H7 (cell line): ENCODE measurements around the gene INPP5A. TPM values are rescaled to one million over a fixed set of nuclear protein-coding genes. Genes with fewer than 3 reads are reported as not detected.

Source experiments
- DNase-seq: peaks from one replicate; pipeline ENCODE4 v3.0.0; 2012
- H3K27me3 ChIP-seq: 2 replicates; pipeline ENCODE4 v1.6.0; 2011; ENCODE audit warnings: mild to moderate bottlenecking, low read length; ENCODE audit not compliant: control insufficient read depth, insufficient read depth
- H3K36me3 ChIP-seq: replicated peaks from 2 replicates; pipeline ENCODE4 v1.5.1; 2011; ENCODE audit warnings: low read length; ENCODE audit not compliant: control insufficient read depth, insufficient read depth
- H3K4me3 ChIP-seq: 2 replicates; pipeline ENCODE4 v1.5.1; 2011; ENCODE audit warnings: low read depth, mild to moderate bottlenecking, control low read depth, low read length, moderate library complexity; ENCODE audit not compliant: insufficient read depth
- total RNA-seq: library from RNA; depleted of rRNA; stranded (reverse); fragments of >200 nt; shearing (Covaris generic); gene quantifications from 2 replicates; pipeline ENCODE4 v1.2.3, GENCODE V29; 2014

Gene INPP5A
- total RNA-seq, 1 experiment from 2014 or later = 29.2 TPM

DNA sequence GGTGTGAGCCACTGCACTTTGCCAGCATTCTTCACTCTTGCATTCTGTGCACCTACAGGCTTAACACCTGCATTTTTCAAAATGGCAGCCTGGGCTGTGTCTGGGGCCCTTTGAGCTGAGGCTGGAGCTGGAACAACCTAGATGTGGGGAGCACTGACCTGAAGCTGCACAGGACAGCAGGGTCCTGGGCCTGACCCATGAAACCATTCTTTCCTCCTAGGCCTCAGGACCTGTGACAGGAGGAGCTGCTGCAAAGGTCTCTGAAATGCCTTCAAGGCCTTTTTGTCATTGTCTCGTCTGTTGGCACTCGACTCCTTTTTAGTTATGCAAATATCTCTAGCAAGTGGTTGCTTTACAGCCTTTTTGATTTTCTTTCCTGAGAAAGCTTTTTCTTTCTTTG is 82.3 kb downstream of the INPP5A start:
- no peaks in the 10 kb centered on the region for H3K36me3 ChIP-seq
- DNase-seq = no peak
- H3K27me3 ChIP-seq = no peaks in the 10 kb centered on the region
- no peak overlapping the region for H3K4me3 ChIP-seq

DNA sequence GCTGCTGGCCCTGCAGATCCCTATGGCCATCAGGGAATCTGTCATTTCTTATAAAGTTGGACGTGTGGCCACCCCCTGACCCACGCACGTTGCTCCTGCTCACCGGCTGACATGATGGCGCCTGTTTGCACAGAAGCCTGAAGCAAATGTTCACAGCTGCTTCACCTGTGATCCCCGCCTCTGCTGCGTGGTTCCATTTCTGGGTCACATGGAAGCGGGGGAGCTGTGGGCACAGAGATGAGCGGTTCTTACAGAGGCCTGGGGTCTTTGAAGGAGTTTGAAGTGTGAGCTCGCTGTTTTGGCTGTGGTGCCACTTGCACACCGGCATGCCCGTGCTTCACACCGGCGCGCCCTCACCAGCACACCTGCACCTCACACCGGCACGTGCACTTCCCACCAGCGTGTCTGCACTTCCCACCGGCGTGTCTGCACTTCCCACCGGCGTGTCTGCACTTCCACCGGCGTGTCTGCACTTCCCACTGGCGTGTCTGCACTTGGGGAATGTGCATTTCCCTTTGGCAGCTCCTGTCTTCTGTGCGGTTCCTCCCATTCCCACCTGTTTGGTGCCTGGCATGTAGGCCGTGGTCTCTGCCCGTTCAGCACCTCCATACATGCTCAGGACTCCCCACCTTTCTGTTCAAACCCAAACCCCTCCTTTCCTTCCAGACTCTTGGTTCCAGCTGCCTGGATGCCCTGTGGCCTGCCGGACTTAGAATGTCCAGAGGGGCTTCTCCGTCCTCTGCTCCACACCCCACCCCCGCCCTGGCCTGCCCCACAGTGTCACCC is 86.7 kb downstream of the INPP5A start:
- Histone ChIP-seq H3K36me3 (no peaks in the 10 kb centered on the region), H3K27me3 (no peaks in the 10 kb centered on the region), H3K4me3 (no peak overlapping the region)
- peak; percentile 21 for DNase-seq

GRCh38 chr10:132624847-132625471 is 87.4 kb downstream of the INPP5A start:
- Histone ChIP-seq H3K36me3 (no peaks in the 10 kb centered on the region), H3K27me3 (no peaks in the 10 kb centered on the region), H3K4me3 (no peak overlapping the region)
- peak; percentile 81 for DNase-seq

- Histone ChIP-seq H3K36me3 (no peaks in the 10 kb centered on the region), H3K27me3 (no peaks in the 10 kb centered on the region), H3K4me3 (no peak overlapping the region)
- DNase-seq = no peak
These were observed 88.6 kb downstream of the INPP5A start for GRCh38 chr10:132626019-132626760.

GRCh38 chr10:132626761-132627665 is 89.4 kb downstream of the INPP5A start:
- no peaks in the 10 kb centered on the region for H3K27me3 ChIP-seq
- DNase-seq = no peak
- no peak overlapping the region for H3K4me3 ChIP-seq
- no peaks in the 10 kb centered on the region for H3K36me3 ChIP-seq

- Histone ChIP-seq H3K4me3 (no peak overlapping the region), H3K27me3 (no peaks in the 10 kb centered on the region), H3K36me3 (no peaks in the 10 kb centered on the region)
- DNase-seq = no peak
These were observed 90.3 kb downstream of the INPP5A start for GRCh38 chr10:132627666-132628531.

GRCh38 chr10:132628966-132629900 is 91.6 kb downstream of the INPP5A start:
- no peaks in the 10 kb centered on the region for H3K36me3 ChIP-seq
- no peak overlapping the region for H3K4me3 ChIP-seq
- no peak for DNase-seq
- no peaks in the 10 kb centered on the region for H3K27me3 ChIP-seq

DNA sequence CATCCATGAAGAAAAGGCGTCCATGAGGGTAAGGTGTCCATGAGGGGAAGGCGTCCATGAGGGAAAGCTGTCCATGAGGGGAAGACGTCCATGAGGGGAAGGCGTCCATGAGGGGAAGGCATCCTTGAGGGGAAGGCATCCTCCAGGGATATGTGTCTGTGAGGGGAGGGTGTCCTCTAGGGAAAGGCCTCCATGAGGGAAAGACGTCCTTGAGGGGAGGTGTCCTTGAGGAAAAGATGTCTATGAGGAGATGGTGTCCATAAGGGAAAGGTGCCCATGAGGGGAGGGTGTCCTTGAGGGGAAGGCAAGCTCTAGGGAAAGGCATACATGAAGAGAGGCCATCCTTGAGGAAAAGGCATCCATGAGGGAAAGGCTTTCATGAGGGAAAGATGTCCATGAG is 92.6 kb downstream of the INPP5A start:
- Histone ChIP-seq H3K36me3 (no peaks in the 10 kb centered on the region), H3K27me3 (no peaks in the 10 kb centered on the region), H3K4me3 (no peak overlapping the region)
- no peak for DNase-seq

DNA sequence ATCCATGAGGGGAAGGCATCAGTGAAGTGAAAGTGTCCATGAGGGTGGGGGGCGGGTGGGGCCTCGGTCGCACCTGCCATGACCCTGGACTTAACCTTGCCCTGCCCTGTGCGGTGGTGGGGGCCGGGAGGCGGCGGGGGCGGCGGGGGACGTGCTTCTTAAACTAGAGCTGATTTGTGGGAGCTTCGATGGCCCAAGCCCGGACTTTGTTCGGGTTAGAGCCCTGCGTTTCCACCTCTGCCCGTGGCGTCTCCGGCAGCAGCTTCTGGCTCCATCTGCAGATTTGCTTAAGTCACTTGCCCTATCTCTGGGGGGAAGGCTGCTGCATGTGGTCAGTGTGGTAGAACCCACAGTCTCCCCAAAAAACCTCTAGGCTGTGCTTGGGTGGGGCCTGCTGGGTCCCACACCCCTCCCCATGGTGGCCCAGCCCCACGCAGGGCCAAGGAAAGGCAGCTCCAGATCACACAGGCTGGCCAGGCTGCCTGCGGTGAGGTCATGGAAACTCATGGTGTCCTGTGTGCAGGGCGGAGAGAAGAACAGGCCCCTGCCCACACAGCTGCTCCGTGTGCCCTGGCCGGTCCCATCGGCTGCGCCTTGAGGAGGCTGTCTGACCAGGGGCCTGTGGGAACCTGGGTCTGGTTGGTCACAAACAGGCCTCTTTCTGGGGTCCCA is 93.2 kb downstream of the INPP5A start:
- no peaks in the 10 kb centered on the region for H3K36me3 ChIP-seq
- H3K27me3 ChIP-seq = no peaks in the 10 kb centered on the region
- no peak overlapping the region for H3K4me3 ChIP-seq
- DNase-seq = no peak

GRCh38 chr10:132631338-132631735 is 93.8 kb downstream of the INPP5A start:
- Histone ChIP-seq H3K36me3 (no peaks in the 10 kb centered on the region), H3K4me3 (no peak overlapping the region), H3K27me3 (no peaks in the 10 kb centered on the region)
- no peak for DNase-seq

DNA sequence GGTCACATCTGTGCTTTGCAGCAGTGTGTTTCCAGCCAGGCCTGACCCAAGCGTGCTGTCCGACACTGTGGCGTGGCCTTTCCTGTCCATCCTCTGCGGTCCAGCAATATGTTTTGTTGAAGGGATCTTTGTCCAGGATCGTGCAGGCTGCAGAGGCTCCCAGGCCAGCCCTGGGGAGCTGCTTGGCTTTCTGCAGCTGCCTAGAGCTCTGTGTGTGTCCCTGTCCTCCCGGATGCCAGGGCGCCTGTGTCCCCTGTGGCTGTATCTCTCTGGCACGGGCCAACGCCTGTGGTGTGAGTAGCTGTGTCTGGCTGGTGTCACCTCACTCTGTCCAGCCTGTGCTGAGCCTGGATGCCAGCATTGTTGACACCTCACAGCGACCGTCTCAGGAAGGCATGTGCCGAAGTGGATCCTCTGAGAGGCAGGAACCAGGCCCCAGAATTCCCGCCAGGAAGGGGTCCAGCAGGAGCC is 94.5 kb downstream of the INPP5A start:
- Histone ChIP-seq H3K27me3 (no peaks in the 10 kb centered on the region), H3K36me3 (no peaks in the 10 kb centered on the region), H3K4me3 (no peak overlapping the region)
- DNase-seq = no peak
